H1 (cell line): ENCODE results near the gene S100A11. TPM values are rescaled to one million over a fixed set of nuclear protein-coding genes. Genes with fewer than 3 reads are reported as not detected.

ENCODE experiments used
- CTCF ChIA-PET: fragments of 300-600 bp; sonication (Branson Sonifier 250); formaldehyde crosslinking; loops from one replicate; lab custom pipeline; 2021; ENCODE audit not compliant: partially characterized antibody; lab: Charles Lee
- POLR2A ChIA-PET: fragments of 300-600 bp; sonication (Branson Sonifier 250); formaldehyde crosslinking; loops from one replicate; lab custom pipeline; 2021; ENCODE audit warnings: inconsistent platforms; ENCODE audit not compliant: partially characterized antibody; lab: Charles Lee
- DNase-seq, 2 experiments: peaks; one replicate each; pipeline versions ENCODE4 v3.0.0 to v3.0.0-alpha.2; 2010 to 2022; ENCODE audit warnings: low spot score in 2 of 2, low read depth in 1 of 2, mixed read lengths in 1 of 2
- FAIRE-seq: peaks from 2 replicates; lab custom pipeline; 2011; peaks lifted over from hg19 to GRCh38; lab: Jason Lieb, UNC
- H2AFZ ChIP-seq: 2 replicates; pipeline ENCODE4 v1.8.1; 2012; ENCODE audit warnings: low read length, inconsistent platforms
- H2AK5ac ChIP-seq: 2 replicates; pipeline ENCODE4 v1.6.1; 2013; ENCODE audit warnings: low read depth, low read length
- H2BK120ac ChIP-seq: replicated peaks from 2 replicates; pipeline ENCODE3; 2013; ENCODE audit warnings: low read depth, low read length, inconsistent platforms
- H2BK12ac ChIP-seq: 2 replicates; pipeline ENCODE4 v1.6.1; 2013; ENCODE audit warnings: low read depth, low read length
- H2BK15ac ChIP-seq: 2 replicates; pipeline ENCODE4 v1.6.1; 2013; ENCODE audit warnings: low read length
- H2BK20ac ChIP-seq: 2 replicates; pipeline ENCODE4 v1.6.1; 2013; ENCODE audit warnings: low read length
- H2BK5ac ChIP-seq: 2 replicates; pipeline ENCODE4 v1.6.1; 2013; ENCODE audit warnings: low read depth, low read length
- H3K14ac ChIP-seq: 2 replicates; pipeline ENCODE4 v1.6.1; 2013; ENCODE audit warnings: inconsistent platforms; ENCODE audit not compliant: insufficient read length
- H3K18ac ChIP-seq: 2 replicates; pipeline ENCODE4 v1.6.1; 2013; ENCODE audit warnings: low read length; ENCODE audit errors: extremely low read depth
- H3K23ac ChIP-seq: 2 replicates; pipeline ENCODE4 v1.6.1; 2013; ENCODE audit warnings: inconsistent platforms; ENCODE audit not compliant: insufficient read length
- H3K23me2 ChIP-seq: 2 replicates; pipeline ENCODE4 v1.6.1; 2013; ENCODE audit warnings: low read depth, low read length
- H3K27ac ChIP-seq: 2 replicates; pipeline ENCODE4 v1.6.1; 2011; ENCODE audit warnings: low read depth, low read length, inconsistent platforms
- H3K27me3 ChIP-seq, 4 experiments: replicated peaks in 1 of 4; 1 replicate in 1 of 4; 2 replicates in 3 of 4; pipeline versions ENCODE4 v1.6.1 to v1.8.1; 2011 to 2013; ENCODE audit warnings: low read length in 3 of 4, mild to moderate bottlenecking in 3 of 4, inconsistent platforms in 2 of 4, mixed read lengths in 2 of 4, moderate library complexity in 1 of 4; ENCODE audit not compliant: control insufficient read depth in 3 of 4, insufficient read depth in 3 of 4; ENCODE audit errors: extremely low read depth in 1 of 4
- H3K36me3 ChIP-seq, 4 experiments: 2 replicates each; pipeline versions ENCODE4 v1.6.1 to v1.8.1; 2011 to 2013; ENCODE audit warnings: mild to moderate bottlenecking in 4 of 4, low read length in 3 of 4, moderate library complexity in 2 of 4, control low read depth in 1 of 4, inconsistent platforms in 1 of 4; ENCODE audit not compliant: insufficient read depth in 4 of 4, control insufficient read depth in 2 of 4
- H3K4ac ChIP-seq: replicated peaks from 2 replicates; pipeline ENCODE3; 2013; ENCODE audit warnings: low read length, low read depth, mixed read lengths, inconsistent platforms; ENCODE audit not compliant: insufficient read length
- H3K4me1 ChIP-seq, 4 experiments: replicated peaks in 1 of 4; 1 replicate in 1 of 4; 2 replicates in 3 of 4; pipeline versions ENCODE4 v1.6.1 to v1.8.1; 2011 to 2013; ENCODE audit warnings: low read length in 3 of 4, inconsistent platforms in 2 of 4, mixed read lengths in 1 of 4; ENCODE audit not compliant: insufficient read depth in 4 of 4, control insufficient read depth in 3 of 4
- H3K4me2 ChIP-seq, 2 experiments: 2 replicates each; pipeline versions ENCODE4 v1.6.1 to v1.8.1; 2011 to 2013; ENCODE audit warnings: low read depth in 2 of 2, low read length in 2 of 2, control low read depth in 1 of 2, inconsistent platforms in 1 of 2, mild to moderate bottlenecking in 1 of 2; ENCODE audit not compliant: insufficient read depth in 1 of 2
- H3K4me3 ChIP-seq, 4 experiments: fragments of 200-600, 300-600 bp in 1 of 4; sonication (generic), shearing (Covaris generic), sonication (Bioruptor Twin) in 1 of 4; 2 replicates each; pipeline versions ENCODE4 v1.5.1 to v1.8.1; 2011 to 2016; ENCODE audit warnings: low read length in 4 of 4, low read depth in 3 of 4, control low read depth in 2 of 4, inconsistent platforms in 2 of 4, mild to moderate bottlenecking in 2 of 4, mixed read lengths in 1 of 4, moderate library complexity in 1 of 4; ENCODE audit not compliant: insufficient read depth in 2 of 4; ENCODE audit errors: extremely low read depth in 1 of 4
- H3K56ac ChIP-seq: replicated peaks from 2 replicates; pipeline ENCODE3; 2013; ENCODE audit warnings: low read depth, mild to moderate bottlenecking, mixed read lengths, low read length, inconsistent platforms; ENCODE audit not compliant: insufficient read length
- H3K79me1 ChIP-seq: 2 replicates; pipeline ENCODE4 v1.6.1; 2013; ENCODE audit warnings: low read depth, low read length, control low read depth
- H3K79me2 ChIP-seq, 2 experiments: 2 replicates each; pipeline versions ENCODE4 v1.6.1 to v1.8.1; 2012 to 2013; ENCODE audit warnings: low read length in 2 of 2, mild to moderate bottlenecking in 2 of 2, inconsistent platforms in 1 of 2; ENCODE audit not compliant: insufficient read depth in 2 of 2, control insufficient read depth in 1 of 2
- H3K9ac ChIP-seq, 4 experiments: replicated peaks in 1 of 4; 1 replicate in 1 of 4; 2 replicates in 3 of 4; pipeline versions ENCODE4 v1.6.1 to v1.8.1; 2011 to 2013; ENCODE audit warnings: low read depth in 3 of 4, low read length in 3 of 4, control low read depth in 2 of 4, mild to moderate bottlenecking in 2 of 4, moderate library complexity in 2 of 4, inconsistent platforms in 1 of 4; ENCODE audit errors: extremely low read depth in 1 of 4
- H3K9me3 ChIP-seq, 2 experiments: 2 replicates each; pipeline versions ENCODE4 v1.6.1 to v1.8.1; 2012 to 2013; ENCODE audit warnings: mild to moderate bottlenecking in 2 of 2, moderate library complexity in 2 of 2, control low read depth in 1 of 2, inconsistent platforms in 1 of 2, low read depth in 1 of 2, low read length in 1 of 2, mixed read lengths in 1 of 2; ENCODE audit not compliant: insufficient read depth in 2 of 2
- H4K20me1 ChIP-seq, 2 experiments: replicated peaks in 1 of 2; 2 replicates each; pipeline versions ENCODE3 to v1.8.1; 2011 to 2013; ENCODE audit warnings: inconsistent platforms in 2 of 2, low read length in 2 of 2, mild to moderate bottlenecking in 1 of 2; ENCODE audit not compliant: insufficient read depth in 2 of 2, control insufficient read depth in 1 of 2
- H4K5ac ChIP-seq: 2 replicates; pipeline ENCODE4 v1.6.1; 2013; ENCODE audit warnings: low read length, low read depth, mixed read lengths, inconsistent platforms; ENCODE audit not compliant: insufficient read length
- H4K8ac ChIP-seq: 2 replicates; pipeline ENCODE4 v1.8.0; 2013; ENCODE audit warnings: mild to moderate bottlenecking, moderate library complexity, low read length, inconsistent platforms; ENCODE audit not compliant: insufficient read depth; ENCODE audit errors: extremely low read depth
- H4K91ac ChIP-seq: replicated peaks from 2 replicates; pipeline ENCODE3; 2013; ENCODE audit warnings: low read length, mixed read lengths, inconsistent platforms; ENCODE audit not compliant: insufficient read length
- CBX5 ChIP-seq: fragments of 300-800, 300-1000 bp; sonication (generic); IDR thresholded peaks from 2 replicates; pipeline ENCODE4 v1.7.1; 2016; ENCODE audit warnings: antibody characterized with exemption, low read length, low read depth
- EGR1 ChIP-seq: IDR thresholded peaks from 2 replicates; pipeline ENCODE4 v1.6.1; 2011; ENCODE audit warnings: low read depth, low read length, borderline replicate concordance
- EP300 ChIP-seq, 2 experiments: IDR thresholded peaks; 1 replicate in 1 of 2; 2 replicates in 1 of 2; pipeline ENCODE4 v1.6.1; 2011 to 2012; ENCODE audit warnings: low read depth in 2 of 2, low read length in 2 of 2, mild to moderate bottlenecking in 2 of 2, borderline replicate concordance in 1 of 2, inconsistent platforms in 1 of 2, moderate library complexity in 1 of 2
- GTF2F1 ChIP-seq: IDR thresholded peaks from 2 replicates; pipeline ENCODE4 v1.6.1; 2012; ENCODE audit warnings: low read depth, low read length, improper control_type of control experiment, borderline replicate concordance
- HDAC2 ChIP-seq, 2 experiments: fragments of 300-600 bp in 1 of 2; sonication (generic) in 1 of 2; IDR thresholded peaks; 2 replicates each; pipeline ENCODE4 v1.6.1; 2011 to 2012; ENCODE audit warnings: low read depth in 2 of 2, low read length in 2 of 2, mild to moderate bottlenecking in 2 of 2, moderate library complexity in 2 of 2, borderline replicate concordance in 1 of 2, inconsistent platforms in 1 of 2
- MAFK ChIP-seq: IDR thresholded peaks from 2 replicates; pipeline ENCODE4 v1.6.1; 2012; ENCODE audit warnings: low read depth, mild to moderate bottlenecking, improper control_type of control experiment, low read length
- MAX ChIP-seq: IDR thresholded peaks from 2 replicates; pipeline ENCODE4 v1.6.1; 2012; ENCODE audit warnings: inconsistent platforms
- PHF8 ChIP-seq: fragments of 200-600 bp; sonication (generic); conservative IDR thresholded peaks from 2 replicates; pipeline ENCODE4 v1.7.1; 2012; ENCODE audit warnings: low read depth, mild to moderate bottlenecking, inconsistent platforms, low read length, moderate library complexity
- SIRT6 ChIP-seq: IDR thresholded peaks from one replicate; pipeline ENCODE4 v1.7.1; 2012; ENCODE audit warnings: low read length, inconsistent platforms
- SIX5 ChIP-seq: IDR thresholded peaks from 2 replicates; pipeline ENCODE4 v1.6.1; 2011; ENCODE audit warnings: mild to moderate bottlenecking, low read depth, low read length
- SP2 ChIP-seq: IDR thresholded peaks from 2 replicates; pipeline ENCODE4 v1.6.1; 2012; ENCODE audit warnings: mild to moderate bottlenecking, low read length, inconsistent platforms
- WGBS, 2 experiments: shearing (Covaris generic) in 1 of 2; methylation state at CpG; one replicate each; pipeline versions ENCODE4 v1.1.6 to v1.1.7; 2013 to 2015; ENCODE audit warnings: low lambda C conversion rate in 2 of 2, mixed read lengths in 2 of 2, inconsistent platforms in 1 of 2, low coverage in 1 of 2, missing lambda C conversion rate in 1 of 2; ENCODE audit not compliant: insufficient replicate concordance in 2 of 2, insufficient coverage in 1 of 2, insufficient read length in 1 of 2; ENCODE audit errors: extremely low coverage in 1 of 2, missing lambda C conversion rate in 1 of 2; 5-methylcytosine and 5-hydroxymethylcytosine counted together
- polyA plus RNA-seq, 7 experiments: library from polyadenylated mRNA; depleted of rRNA in 3 of 7; stranded (reverse) in 5 of 7; unstranded in 2 of 7; fragments of >200 nt in 5 of 7; fragments of 200-250 nt in 2 of 7; gene quantifications; 1 replicate in 5 of 7; 2 replicates in 1 of 7; 4 replicates in 1 of 7; pipeline versions ENCODE4 v1.2.1 to v1.2.3, GENCODE V29; 2011 to 2013; ENCODE audit warnings: missing spikeins in 2 of 7, mixed read lengths in 2 of 7
- total RNA-seq: library from RNA; stranded (reverse); fragmentation: NEBNext Ultra II Directional; extraction: Animal tissue kit (Norgen Biotek cat#: 25700); gene quantifications from 2 replicates; pipeline ENCODE4 v1.2.1, GENCODE V29; 2021

The S100A11 gene
- total and polyA plus RNA-seq, 2 of the 8 experiments (the other 6 are each of a cell fraction or from before 2014, with no cell fraction given): 120 to 343 TPM

- Histone ChIP-seq H3K36me3 (peaks cover 4 to 7% (median 6%) of the 10 kb centered on the region in 4 experiments; a peak in 6 of 8 replicates), H3K79me1 (peaks cover 6% of the 10 kb centered on the region), H3K9ac (no peak overlapping the region), H3K56ac (no peak overlapping the region), H4K5ac (no peak overlapping the region), H3K4me2 (no peak overlapping the region; a peak in 1 of 4 replicates), H3K9me3 (no peaks in the 10 kb centered on the region), H3K79me2 (peaks cover 2 to 45% of the 10 kb centered on the region in 2 experiments; a peak in 3 of 4 replicates), H3K14ac (no peak overlapping the region), H4K91ac (no peak overlapping the region), H4K8ac (no peak overlapping the region), H4K20me1 (peaks cover 0 to 3% of the 10 kb centered on the region in 2 experiments), H2BK12ac (no peak overlapping the region), H3K4ac (no peak overlapping the region), H3K27ac (no peak overlapping the region), H2AK5ac (no peak overlapping the region), H3K4me1 (peaks cover 3 to 26% (median 12%) of the 10 kb centered on the region in 4 experiments), H3K23ac (no peak overlapping the region), H2BK5ac (no peak overlapping the region), H3K23me2 (peaks cover 14% of the 10 kb centered on the region), H3K4me3 (no peak overlapping the region), H2BK15ac (peak overlapping the region; percentile 90; the same call in 1 of the 2 replicates), H3K18ac (no peak overlapping the region), H2AFZ (no peak overlapping the region), H2BK120ac (no peak overlapping the region), H3K27me3 (peaks cover 0 to 13% (median 6%) of the 10 kb centered on the region in 4 experiments; a peak in 4 of 7 replicates), H2BK20ac (no peak overlapping the region)
- DNase-seq: no peak
- CTCF ChIA-PET: interaction anchor here (0.9 to 31.0 kb wide), 6 partner anchors 5 to 55 kb away, joined by 3 to 553 read pairs (median 158); partner anchors contain the start of gene S100A10
- POLR2A ChIA-PET: interaction anchor here (1.0 kb wide), 1 partner anchor 11 kb away, joined by 3 read pairs; no protein-coding TSS in a partner anchor
- no peak for FAIRE-seq
- WGBS, 2 experiments: 70% methylated on average over 5 of the region's 5 CpGs; no CpG with 5 or more reads in 1 of the 2 experiments
- TF ChIP-seq HDAC2 (IDR thresholded peaks at IDR 0.05; ENCODE audit: borderline replicate concordance in 1 of 2, low read depth in 2 of 2, low read length in 2 of 2) (no peak), SP2 (no peak), EGR1 (no peak), SIX5 (no peak), CBX5 (no peak), EP300 (IDR thresholded peaks at IDR 0.05; ENCODE audit: borderline replicate concordance in 1 of 2, low read depth in 2 of 2, low read length in 2 of 2) (no peak), PHF8 (no peak), GTF2F1 (no peak), MAX (no peak), MAFK (no peak), SIRT6 (no peak)
Measured at GRCh38 chr1:151990058-151990855, 46.5 kb downstream of the S100A11 start.
